Lower leg skin (tissue), 4 donors: ENCODE measurements around the gene SECTM1. TPM values are rescaled to one million over a fixed set of nuclear protein-coding genes. Genes with fewer than 3 reads are reported as not detected.
"Not testable (repeated sequence)": the region's sequence is repeated elsewhere in the genome, so short reads cannot be mapped to it uniquely, and the experiment has no call there.

ENCODE experiments used
- DNase-seq, 2 donors: peaks; one replicate each; pipeline ENCODE4 v3.0.0-alpha.2; 2019; ENCODE audit warnings: low spot score in 2 of 2
- H3K4me3 ChIP-seq: fragments of 200-600 bp; sonication (generic); 2 replicates; pipeline ENCODE4 v1.5.1; 2017; ENCODE audit warnings: mild to moderate bottlenecking, low read depth; ENCODE audit not compliant: poor library complexity, severe bottlenecking
- POLR2A ChIP-seq, 2 donors: fragments of 450-650 bp; IDR thresholded peaks; one replicate each; pipeline ENCODE4 v1.6.1; 2016 to 2017; ENCODE audit warnings: antibody characterized with exemption in 2 of 2, mild to moderate bottlenecking in 1 of 2, moderate library complexity in 1 of 2
- WGBS, 2 donors: methylation state at CpG; one replicate each; pipeline ENCODE4 v1.1.5; 2018; 5-methylcytosine and 5-hydroxymethylcytosine counted together
- intact Hi-C: fragments of 100-400 bp; cut with DNase I; formaldehyde crosslinking; loops from one replicate; pipeline ENCODE4 v1.15.0; 2023; ENCODE audit warnings: low total_unique reads
- total RNA-seq, 4 donors: library from RNA; depleted of rRNA; stranded (reverse); fragments of >200 nt; gene quantifications; one replicate each; pipeline ENCODE4 v1.1.0, GENCODE V29; 2016
- TF ChIP-seq, protein P1 (sequence below), 3 donors: fragments of 450-650 bp; IDR thresholded peaks; one replicate each; pipeline ENCODE4 v1.5.1; 2016; ENCODE audit warnings: antibody characterized with exemption in 3 of 3, mild to moderate bottlenecking in 3 of 3, moderate library complexity in 2 of 3

The SECTM1 gene
- total RNA-seq, 4 donors from 2014 or later: 12.4 to 16.3 (median 14.5) TPM

DNA sequence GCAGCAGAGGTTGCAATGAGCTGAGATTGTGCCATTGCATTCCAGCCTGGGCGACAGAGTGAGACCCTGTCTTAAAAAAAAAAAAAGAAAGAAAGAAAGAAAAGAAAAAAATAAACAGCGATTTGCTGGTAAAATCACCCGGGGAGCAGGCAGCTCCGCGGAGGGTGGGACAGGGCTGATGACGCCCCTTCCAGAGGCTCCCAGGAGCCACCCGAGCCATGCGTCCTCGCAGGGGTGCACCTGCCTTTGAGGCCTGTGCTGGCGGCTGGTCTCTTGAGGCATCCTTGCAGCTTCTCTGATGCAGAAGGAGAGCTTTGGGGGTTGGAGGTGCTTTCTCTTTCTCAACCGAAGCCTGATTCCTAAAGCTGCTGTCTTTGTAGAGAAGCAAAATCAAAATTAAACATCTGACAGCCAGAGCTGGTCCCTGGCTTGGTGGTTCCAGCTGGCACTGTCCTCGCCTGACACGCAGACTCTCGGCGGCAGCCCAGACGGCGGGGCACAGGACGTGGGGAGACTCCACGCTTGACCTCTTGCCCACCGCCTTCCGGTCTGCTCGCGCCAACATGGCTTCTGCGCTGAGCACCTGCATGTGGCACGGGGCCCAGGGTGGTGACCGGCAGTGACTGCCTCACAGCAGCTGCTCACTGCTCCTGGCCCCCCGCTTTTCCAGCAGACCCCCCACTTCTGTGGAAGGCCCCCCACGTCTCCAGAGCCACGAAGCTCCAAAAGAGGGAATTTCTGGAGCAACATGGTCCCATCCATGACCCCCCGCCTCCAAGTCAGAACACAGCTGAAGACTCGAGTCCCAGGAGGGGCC is 44.6 kb upstream of the SECTM1 start:
- no peak for DNase-seq
- no peak for TF ChIP-seq POLR2A (IDR thresholded peaks at IDR 0.05)
- TF ChIP-seq, protein P1, sequence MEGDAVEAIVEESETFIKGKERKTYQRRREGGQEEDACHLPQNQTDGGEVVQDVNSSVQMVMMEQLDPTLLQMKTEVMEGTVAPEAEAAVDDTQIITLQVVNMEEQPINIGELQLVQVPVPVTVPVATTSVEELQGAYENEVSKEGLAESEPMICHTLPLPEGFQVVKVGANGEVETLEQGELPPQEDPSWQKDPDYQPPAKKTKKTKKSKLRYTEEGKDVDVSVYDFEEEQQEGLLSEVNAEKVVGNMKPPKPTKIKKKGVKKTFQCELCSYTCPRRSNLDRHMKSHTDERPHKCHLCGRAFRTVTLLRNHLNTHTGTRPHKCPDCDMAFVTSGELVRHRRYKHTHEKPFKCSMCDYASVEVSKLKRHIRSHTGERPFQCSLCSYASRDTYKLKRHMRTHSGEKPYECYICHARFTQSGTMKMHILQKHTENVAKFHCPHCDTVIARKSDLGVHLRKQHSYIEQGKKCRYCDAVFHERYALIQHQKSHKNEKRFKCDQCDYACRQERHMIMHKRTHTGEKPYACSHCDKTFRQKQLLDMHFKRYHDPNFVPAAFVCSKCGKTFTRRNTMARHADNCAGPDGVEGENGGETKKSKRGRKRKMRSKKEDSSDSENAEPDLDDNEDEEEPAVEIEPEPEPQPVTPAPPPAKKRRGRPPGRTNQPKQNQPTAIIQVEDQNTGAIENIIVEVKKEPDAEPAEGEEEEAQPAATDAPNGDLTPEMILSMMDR (IDR thresholded peaks at IDR 0.05): no peak
- 69 to 78% methylated on average over 29 to 31 of the region's 31 CpGs for WGBS, 2 donors
- H3K4me3 ChIP-seq: no peak overlapping the region
- intact Hi-C loops: no loop called here

DNA sequence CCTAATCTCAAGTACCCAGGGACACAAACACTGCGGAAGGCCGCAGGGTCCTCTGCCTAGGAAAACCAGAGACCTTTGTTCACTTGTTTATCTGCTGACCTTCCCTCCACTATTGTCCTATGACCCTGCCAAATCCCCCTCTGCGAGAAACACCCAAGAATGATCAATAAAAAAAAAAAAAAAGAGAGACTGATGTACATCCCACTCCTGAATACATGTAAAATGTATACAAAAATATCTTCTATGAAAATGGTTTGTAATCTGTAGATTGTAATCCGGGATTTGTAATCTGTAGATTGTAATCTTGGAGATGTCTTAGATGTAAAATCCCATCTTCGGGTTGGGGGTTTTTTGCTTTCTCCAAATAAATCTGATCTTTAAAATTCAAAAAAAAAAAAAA is 43.7 kb upstream of the SECTM1 start:
- H3K4me3 ChIP-seq, DNase-seq, intact Hi-C loops: not testable (repeated sequence)
- WGBS, 2 donors: 64 to 68% methylated on average over 3 of the region's 5 CpGs

DNA sequence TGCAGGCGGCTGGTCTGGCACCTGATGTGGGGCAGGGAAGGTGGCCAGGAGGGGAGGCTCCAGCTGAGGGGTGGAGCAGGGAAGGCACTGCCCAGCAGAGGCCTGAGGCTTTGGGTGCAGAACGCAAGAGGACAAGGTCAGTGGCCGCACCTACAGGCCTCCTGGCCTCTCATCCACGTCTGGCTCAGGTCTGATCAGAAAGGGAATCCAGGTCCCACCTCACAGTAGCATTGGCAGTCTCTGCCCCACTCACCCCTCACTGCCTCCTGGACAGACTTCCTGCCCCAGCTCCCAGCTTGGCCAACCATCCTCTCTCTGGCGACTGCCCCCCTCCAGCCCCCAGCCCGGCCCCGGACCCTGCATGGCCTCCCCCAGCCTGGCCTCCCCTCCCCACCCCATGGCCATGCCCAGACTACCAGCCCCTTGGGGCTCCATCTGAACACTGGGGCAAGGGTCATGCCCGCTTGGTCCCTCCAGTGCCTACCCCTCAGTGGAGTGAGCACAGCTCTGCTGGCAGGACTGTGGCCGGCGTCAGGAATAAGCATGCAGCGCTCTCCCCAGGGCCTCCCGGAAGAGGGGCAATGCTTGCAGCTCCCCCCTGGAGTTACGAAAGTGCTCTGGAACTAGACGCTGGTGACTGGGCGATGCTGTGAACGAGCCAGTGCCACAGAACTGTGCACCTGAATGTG is 42.6 kb upstream of the SECTM1 start:
- WGBS, 2 donors: 72 to 79% methylated on average over 16 of the region's 16 CpGs
- TF ChIP-seq, protein P1 (IDR thresholded peaks at IDR 0.05): no peak
- no peak for TF ChIP-seq POLR2A (IDR thresholded peaks at IDR 0.05)
- intact Hi-C loops: no loop called here
- no peak overlapping the region for H3K4me3 ChIP-seq
- DNase-seq: no peak

DNA sequence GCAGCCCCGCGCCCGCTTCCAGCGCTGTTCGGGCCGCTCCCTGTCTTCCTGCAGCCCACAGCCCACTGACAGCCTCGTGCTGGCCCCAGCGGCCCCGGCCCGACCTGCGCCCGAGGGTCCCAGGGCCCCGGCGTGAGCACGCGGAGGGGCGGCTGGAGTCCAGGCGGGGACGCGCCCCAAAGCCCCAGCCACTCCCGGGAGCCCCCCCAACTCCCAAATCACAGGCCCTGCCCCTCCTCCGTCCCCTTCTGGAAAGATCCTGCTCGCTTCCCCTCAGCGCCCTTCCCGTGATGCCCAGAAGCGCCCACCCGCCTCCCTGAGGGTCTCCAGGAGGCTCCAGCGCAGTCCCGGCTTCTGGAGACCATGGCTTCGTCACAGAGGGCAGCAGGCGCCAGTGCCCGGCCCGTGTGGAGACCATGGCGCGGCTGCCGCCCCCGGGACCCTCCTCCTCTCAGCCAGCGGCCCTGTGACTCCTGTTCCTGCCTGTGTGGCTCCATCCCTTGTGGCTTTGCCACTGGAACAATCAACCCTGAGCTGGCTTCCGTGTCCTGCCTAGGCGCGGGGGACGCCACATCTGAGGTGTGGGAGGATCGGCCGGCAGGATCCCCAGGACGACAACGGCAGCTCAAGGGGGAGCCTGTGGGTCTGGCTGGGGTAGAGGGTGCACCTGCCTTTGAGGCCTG is 41.9 kb upstream of the SECTM1 start:
- DNase-seq: no peak
- WGBS, 2 donors: 53 to 73% methylated on average over 30 to 43 of the region's 46 CpGs
- TF ChIP-seq POLR2A (IDR thresholded peaks at IDR 0.05): no peak
- TF ChIP-seq, protein P1 (IDR thresholded peaks at IDR 0.05): no peak
- no peak overlapping the region for H3K4me3 ChIP-seq
- intact Hi-C loops: no loop called here

DNA sequence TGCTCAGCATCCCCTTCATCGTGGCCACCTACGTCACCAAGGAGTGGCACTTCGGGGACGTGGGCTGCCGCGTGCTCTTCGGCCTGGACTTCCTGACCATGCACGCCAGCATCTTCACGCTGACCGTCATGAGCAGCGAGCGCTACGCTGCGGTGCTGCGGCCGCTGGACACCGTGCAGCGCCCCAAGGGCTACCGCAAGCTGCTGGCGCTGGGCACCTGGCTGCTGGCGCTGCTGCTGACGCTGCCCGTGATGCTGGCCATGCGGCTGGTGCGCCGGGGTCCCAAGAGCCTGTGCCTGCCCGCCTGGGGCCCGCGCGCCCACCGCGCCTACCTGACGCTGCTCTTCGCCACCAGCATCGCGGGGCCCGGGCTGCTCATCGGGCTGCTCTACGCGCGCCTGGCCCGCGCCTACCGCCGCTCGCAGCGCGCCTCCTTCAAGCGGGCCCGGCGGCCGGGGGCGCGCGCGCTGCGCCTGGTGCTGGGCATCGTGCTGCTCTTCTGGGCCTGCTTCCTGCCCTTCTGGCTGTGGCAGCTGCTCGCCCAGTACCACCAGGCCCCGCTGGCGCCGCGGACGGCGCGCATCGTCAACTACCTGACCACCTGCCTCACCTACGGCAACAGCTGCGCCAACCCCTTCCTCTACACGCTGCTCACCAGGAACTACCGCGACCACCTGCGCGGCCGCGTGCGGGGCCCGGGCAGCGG is 41.2 kb upstream of the SECTM1 start:
- no peak overlapping the region for H3K4me3 ChIP-seq
- DNase-seq: no peak
- WGBS, 2 donors: 50% methylated on average over 64 of the region's 79 CpGs; no CpG with 5 or more reads in 1 of the 2 donors
- intact Hi-C loops: no loop called here
- TF ChIP-seq POLR2A (IDR thresholded peaks at IDR 0.05): no peak
- TF ChIP-seq, protein P1 (IDR thresholded peaks at IDR 0.05): no peak
